22Rv1 (cell line): ENCODE data around the gene TUT1.

Experiments used
- H3K27ac ChIP-seq: fragments of 450-650 bp; 2 replicates; pipeline ENCODE4 v1.5.1; 2017
- CTCF ChIP-seq: fragments of 450-650 bp; IDR thresholded peaks from 2 replicates; pipeline ENCODE4 v1.5.1; 2017; ENCODE audit warnings: mild to moderate bottlenecking
- ZFX ChIP-seq: fragments of 450-650 bp; IDR thresholded peaks from 2 replicates; pipeline ENCODE4 v1.6.1; 2017; ENCODE audit warnings: antibody characterized with exemption, borderline replicate concordance

TUT1 gene

GRCh38 chr11:62610403-62610802, 19.1 kb upstream of the TUT1 start:
- TF ChIP-seq ZFX (no peak), CTCF (no peak)
- no peak overlapping the region for H3K27ac ChIP-seq

GRCh38 chr11:62608776-62609175, 17.5 kb upstream of the TUT1 start:
- TF ChIP-seq ZFX (no peak), CTCF (no peak)
- H3K27ac ChIP-seq, result no peak overlapping the region

GRCh38 chr11:62607714-62608113, 16.4 kb upstream of the TUT1 start:
- TF ChIP-seq CTCF (no peak), ZFX (no peak)
- H3K27ac ChIP-seq, result no peak overlapping the region

GRCh38 chr11:62605902-62606301, 14.6 kb upstream of the TUT1 start:
- H3K27ac ChIP-seq, result no peak overlapping the region
- TF ChIP-seq CTCF (no peak), ZFX (no peak)

GRCh38 chr11:62605467-62605866, 14.1 kb upstream of the TUT1 start:
- TF ChIP-seq ZFX, result no peak
- no peak for TF ChIP-seq CTCF
- H3K27ac ChIP-seq, result no peak overlapping the region

GRCh38 chr11:62604460-62605120, 13.3 kb upstream of the TUT1 start:
- TF ChIP-seq ZFX (no peak), CTCF (no peak)
- no peak overlapping the region for H3K27ac ChIP-seq

GRCh38 chr11:62603776-62604299, 12.5 kb upstream of the TUT1 start:
- TF ChIP-seq ZFX (no peak), CTCF (no peak)
- no peak overlapping the region for H3K27ac ChIP-seq
